Esophagus muscularis mucosa (tissue), 4 donors: ENCODE measurements around the gene MAPK8IP2. TPM values are rescaled to one million over a fixed set of nuclear protein-coding genes. Genes with fewer than 3 reads are reported as not detected.

ENCODE experiments used
- DNase-seq: peaks from one replicate; pipeline ENCODE4 v3.0.0-alpha.2; 2017; ENCODE audit errors: extremely low spot score
- H3K27ac ChIP-seq, 4 donors: fragments of 200-600 bp; sonication (generic); replicated peaks in 1 of 4; 1 replicate in 3 of 4; 2 replicates in 1 of 4; pipeline ENCODE4 v1.5.1; 2016 to 2019; ENCODE audit warnings: mild to moderate bottlenecking in 1 of 4
- H3K27me3 ChIP-seq, 4 donors: fragments of 200-600 bp; sonication (generic); one replicate each; pipeline versions ENCODE4 v1.5.1 to v1.6.0; 2016 to 2019
- H3K36me3 ChIP-seq, 4 donors: fragments of 200-600 bp; sonication (generic); one replicate each; pipeline ENCODE4 v1.5.1; 2016 to 2019
- H3K4me1 ChIP-seq, 4 donors: fragments of 200-600 bp; sonication (generic); one replicate each; pipeline ENCODE4 v1.5.1; 2016 to 2019
- H3K4me3 ChIP-seq, 4 donors: fragments of 200-600 bp; sonication (generic); 1 replicate in 2 of 4; 2 replicates in 2 of 4; pipeline ENCODE4 v1.5.1; 2016 to 2019; ENCODE audit warnings: mild to moderate bottlenecking in 4 of 4, moderate library complexity in 1 of 4
- H3K9me3 ChIP-seq, 4 donors: fragments of 200-600 bp; sonication (generic); 1 replicate in 3 of 4; 2 replicates in 1 of 4; pipeline ENCODE4 v1.5.1; 2016 to 2019
- CTCF ChIP-seq, 3 experiments: fragments of 200-600 bp in 2 of 3; fragments of 450-650 bp in 1 of 3; sonication (generic) in 2 of 3; IDR thresholded peaks; one replicate each; pipeline ENCODE4 v1.5.1; 2017 to 2019; ENCODE audit warnings: antibody characterized with exemption in 3 of 3, mild to moderate bottlenecking in 2 of 3, moderate library complexity in 1 of 3
- EP300 ChIP-seq: sonication (generic); formaldehyde crosslinking; IDR thresholded peaks from one replicate; pipeline ENCODE4 v1.6.1; 2017; ENCODE audit warnings: antibody characterized with exemption
- POLR2A ChIP-seq: fragments of 450-650 bp; IDR thresholded peaks from one replicate; pipeline ENCODE4 v1.6.1; 2017; ENCODE audit warnings: antibody characterized with exemption, moderate library complexity, mild to moderate bottlenecking, low read depth
- POLR2AphosphoS5 ChIP-seq, 2 donors: sonication (generic); formaldehyde crosslinking; IDR thresholded peaks; one replicate each; pipeline ENCODE4 v1.6.1; 2017; ENCODE audit warnings: antibody characterized with exemption in 2 of 2
- WGBS: methylation state at CpG from one replicate; pipeline ENCODE4 v1.1.5; 2018; 5-methylcytosine and 5-hydroxymethylcytosine counted together
- intact Hi-C: fragments of 100-400 bp; cut with DNase I; formaldehyde crosslinking; loops from one replicate; pipeline ENCODE4 v1.15.1; 2023
- total RNA-seq, 4 donors: library from RNA; depleted of rRNA; stranded (reverse); fragments of >200 nt; gene quantifications; one replicate each; pipeline versions ENCODE4 v1.1.0 to v1.2.1, GENCODE V29; 2016

Gene MAPK8IP2
- total RNA-seq, 4 donors from 2014 or later, result 1.2 to 4.2 (median 3.4) TPM

- no peak overlapping the region for H3K4me3 ChIP-seq
- H3K27me3 ChIP-seq, result peaks cover 0 to 93% (median 13%) of the 10 kb centered on the region in 4 donors
- intact Hi-C loops, result no loop called here
- no peaks in the 10 kb centered on the region for H3K36me3 ChIP-seq
- H3K27ac ChIP-seq, result no peak overlapping the region
- DNase-seq, result no peak
- no peak for TF ChIP-seq CTCF (IDR thresholded peaks at IDR 0.05)
- TF ChIP-seq POLR2A, result no peak
- no peak for TF ChIP-seq POLR2AphosphoS5 (IDR thresholded peaks at IDR 0.05)
- TF ChIP-seq EP300, result no peak
- no peaks in the 10 kb centered on the region for H3K9me3 ChIP-seq
- WGBS, result 84% methylated on average over 23 of the region's 23 CpGs
- peaks cover 7 to 24% (median 15%) of the 10 kb centered on the region in 4 donors for H3K4me1 ChIP-seq
Observed at GRCh38 chr22:50605002-50605612, 4.5 kb downstream of the MAPK8IP2 start.

DNA sequence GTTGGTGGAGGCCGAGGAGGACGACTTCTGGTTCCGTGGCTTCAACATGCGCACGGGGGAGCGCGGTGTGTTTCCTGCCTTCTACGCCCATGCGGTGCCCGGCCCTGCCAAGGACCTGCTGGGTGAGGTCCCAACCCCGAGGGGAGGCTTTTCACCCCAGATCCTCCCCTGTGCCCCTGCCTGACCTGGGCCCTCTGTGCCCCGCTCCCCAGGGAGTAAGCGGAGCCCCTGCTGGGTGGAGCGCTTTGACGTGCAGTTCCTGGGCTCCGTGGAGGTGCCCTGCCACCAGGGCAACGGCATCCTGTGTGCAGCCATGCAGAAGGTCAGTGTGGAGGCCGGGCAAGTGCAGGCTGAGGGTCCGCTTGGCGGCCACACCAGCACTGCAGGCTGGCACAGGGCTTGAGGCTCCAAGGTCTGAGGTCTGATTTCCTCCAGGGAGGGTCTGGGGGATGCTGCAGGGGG lies 5.1 kb downstream of the MAPK8IP2 start:
- WGBS, result 87% methylated on average over 3 of the region's 20 CpGs
- intact Hi-C loops, result no loop called here

GRCh38 chr22:50606165-50606945 lies 5.8 kb downstream of the MAPK8IP2 start:
- TF ChIP-seq POLR2A (no peak), EP300 (no peak), POLR2AphosphoS5 (IDR thresholded peaks at IDR 0.05) (no peak), CTCF (IDR thresholded peaks at IDR 0.05) (no peak)
- peaks cover 0 to 92% (median 12%) of the 10 kb centered on the region in 4 donors for H3K27me3 ChIP-seq
- no peaks in the 10 kb centered on the region for H3K36me3 ChIP-seq
- H3K4me1 ChIP-seq, result peaks cover under 1 to 12% (median 5%) of the 10 kb centered on the region in 4 donors
- no peaks in the 10 kb centered on the region for H3K9me3 ChIP-seq
- intact Hi-C loops, result no loop called here
- DNase-seq, result no peak
- H3K27ac ChIP-seq, result no peak overlapping the region
- 93% methylated on average over 8 of the region's 19 CpGs for WGBS
- no peak overlapping the region for H3K4me3 ChIP-seq

More for the DNA sequence above, 5.1 kb downstream of the MAPK8IP2 start:
- no peak overlapping the region for H3K27ac ChIP-seq
- DNase-seq, result no peak
- no peaks in the 10 kb centered on the region for H3K36me3 ChIP-seq
- peaks cover 0 to 91% (median 12%) of the 10 kb centered on the region in 4 donors for H3K27me3 ChIP-seq
- no peak overlapping the region for H3K4me3 ChIP-seq
- H3K4me1 ChIP-seq, result peaks cover 4 to 19% (median 11%) of the 10 kb centered on the region in 4 donors
- H3K9me3 ChIP-seq, result no peaks in the 10 kb centered on the region
- TF ChIP-seq CTCF (IDR thresholded peaks at IDR 0.05), result no peak
- no peak for TF ChIP-seq POLR2AphosphoS5 (IDR thresholded peaks at IDR 0.05)
- no peak for TF ChIP-seq POLR2A
- TF ChIP-seq EP300, result no peak

DNA sequence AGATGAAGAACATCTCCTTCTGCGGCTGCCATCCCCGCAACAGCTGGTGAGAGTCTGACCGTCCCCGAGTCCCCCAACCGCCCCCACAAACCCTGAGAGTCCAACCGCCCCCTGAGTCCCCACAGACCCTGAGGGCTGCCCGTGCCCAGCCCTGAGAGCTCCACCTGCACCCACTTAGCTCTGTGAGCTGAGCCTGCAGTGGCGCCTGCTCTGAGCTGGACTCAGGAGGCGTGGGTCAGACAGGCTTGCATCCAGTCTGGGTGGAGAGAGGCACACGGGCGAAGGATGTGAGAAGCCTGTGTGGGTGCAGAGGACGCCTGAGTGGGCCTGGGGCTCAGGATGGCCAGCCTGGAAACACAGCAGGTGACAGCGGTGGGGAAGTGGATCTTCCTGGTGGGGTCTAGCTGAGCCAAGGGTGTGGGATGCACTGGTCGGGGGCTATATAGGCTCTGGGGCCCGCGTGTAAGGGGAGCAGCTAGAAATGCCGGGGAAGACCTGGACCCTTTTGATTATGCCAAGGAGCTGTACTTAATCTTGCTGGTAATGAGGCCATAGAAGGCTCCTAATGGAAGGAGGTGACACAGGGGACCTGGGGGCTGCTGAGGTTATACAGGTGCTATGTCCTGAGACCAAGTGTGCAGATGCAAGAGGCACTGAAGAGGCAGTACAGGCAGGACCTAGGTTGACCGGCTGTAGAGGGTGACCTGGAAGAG lies 6.5 kb downstream of the MAPK8IP2 start:
- peaks cover 0 to 8% (median 4%) of the 10 kb centered on the region in 4 donors for H3K4me1 ChIP-seq
- no peak for DNase-seq
- peaks cover 0 to 90% (median 12%) of the 10 kb centered on the region in 4 donors for H3K27me3 ChIP-seq

More for the DNA sequence above, 6.5 kb downstream of the MAPK8IP2 start:
- TF ChIP-seq CTCF (IDR thresholded peaks at IDR 0.05), result no peak
- no peak for TF ChIP-seq POLR2A
- TF ChIP-seq EP300, result no peak
- no peak for TF ChIP-seq POLR2AphosphoS5 (IDR thresholded peaks at IDR 0.05)
- intact Hi-C loops, result no loop called here
- Histone ChIP-seq H3K4me3 (no peak overlapping the region), H3K36me3 (no peaks in the 10 kb centered on the region), H3K27ac (no peak overlapping the region), H3K9me3 (no peaks in the 10 kb centered on the region)
- WGBS, result 78% methylated on average over 10 of the region's 18 CpGs
